Renal pelvis (tissue), 4 donors: ENCODE measurements around the gene CMIP. TPM values are rescaled to one million over a fixed set of nuclear protein-coding genes. Genes with fewer than 3 reads are reported as not detected.
"Not testable (repeated sequence)": the region's sequence is repeated elsewhere in the genome, so short reads cannot be mapped to it uniquely, and the experiment has no call there.

Experiments used
- DNase-seq: peaks from one replicate; pipeline ENCODE4 v3.0.0-alpha.2; 2013
- polyA plus RNA-seq, 3 donors: library from polyadenylated mRNA; unstranded; fragments of 120-200 nt; gene quantifications; one replicate each; pipeline ENCODE4 v1.2.1, GENCODE V29; 2013; ENCODE audit not compliant: insufficient read length in 3 of 3

Gene CMIP
- polyA plus RNA-seq, 3 donors, result 43.5 to 56.5 (median 51.5) TPM

GRCh38 chr16:81676883-81677737, 232.5 kb downstream of the CMIP start:
- no peak for DNase-seq

DNA sequence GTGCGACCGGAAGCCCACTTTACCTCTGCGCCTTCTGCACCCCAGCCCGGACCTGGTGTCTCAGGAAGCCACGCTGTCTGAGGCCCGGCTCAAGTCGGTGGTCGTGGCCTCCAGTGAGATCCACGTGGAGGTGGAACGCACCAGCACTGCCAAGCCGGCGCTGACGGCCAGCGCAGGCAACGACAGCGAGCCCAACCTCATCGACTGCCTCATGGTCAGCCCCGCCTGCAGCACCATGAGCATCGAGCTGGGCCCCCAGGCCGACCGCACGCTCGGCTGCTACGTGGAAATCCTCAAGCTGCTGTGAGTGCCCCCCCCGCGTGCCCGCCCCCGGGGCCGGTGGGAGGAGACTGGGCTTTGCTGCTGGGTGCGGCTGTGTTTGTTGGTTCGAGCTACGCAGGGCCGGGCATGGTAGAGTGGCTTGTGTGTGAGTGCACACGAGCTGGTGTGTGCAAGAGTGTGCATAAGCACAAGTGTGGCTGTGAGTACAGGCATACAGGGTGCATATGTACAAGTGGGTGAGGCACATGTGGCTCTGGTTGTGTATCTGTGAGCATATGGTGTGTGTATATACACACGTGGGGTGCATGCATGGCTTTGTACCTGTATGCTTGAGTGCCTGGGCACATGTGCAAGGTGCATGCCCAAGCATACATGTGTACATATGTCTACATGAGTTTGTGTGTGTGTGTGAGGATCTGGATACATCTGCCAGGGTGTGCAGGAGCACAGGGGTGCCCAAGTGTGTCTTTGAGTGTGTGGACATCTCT, 233.9 kb downstream of the CMIP start:
- DNase-seq, result no peak

- DNase-seq, result no peak
These were observed 235.3 kb downstream of the CMIP start for GRCh38 chr16:81679721-81680430.

DNA sequence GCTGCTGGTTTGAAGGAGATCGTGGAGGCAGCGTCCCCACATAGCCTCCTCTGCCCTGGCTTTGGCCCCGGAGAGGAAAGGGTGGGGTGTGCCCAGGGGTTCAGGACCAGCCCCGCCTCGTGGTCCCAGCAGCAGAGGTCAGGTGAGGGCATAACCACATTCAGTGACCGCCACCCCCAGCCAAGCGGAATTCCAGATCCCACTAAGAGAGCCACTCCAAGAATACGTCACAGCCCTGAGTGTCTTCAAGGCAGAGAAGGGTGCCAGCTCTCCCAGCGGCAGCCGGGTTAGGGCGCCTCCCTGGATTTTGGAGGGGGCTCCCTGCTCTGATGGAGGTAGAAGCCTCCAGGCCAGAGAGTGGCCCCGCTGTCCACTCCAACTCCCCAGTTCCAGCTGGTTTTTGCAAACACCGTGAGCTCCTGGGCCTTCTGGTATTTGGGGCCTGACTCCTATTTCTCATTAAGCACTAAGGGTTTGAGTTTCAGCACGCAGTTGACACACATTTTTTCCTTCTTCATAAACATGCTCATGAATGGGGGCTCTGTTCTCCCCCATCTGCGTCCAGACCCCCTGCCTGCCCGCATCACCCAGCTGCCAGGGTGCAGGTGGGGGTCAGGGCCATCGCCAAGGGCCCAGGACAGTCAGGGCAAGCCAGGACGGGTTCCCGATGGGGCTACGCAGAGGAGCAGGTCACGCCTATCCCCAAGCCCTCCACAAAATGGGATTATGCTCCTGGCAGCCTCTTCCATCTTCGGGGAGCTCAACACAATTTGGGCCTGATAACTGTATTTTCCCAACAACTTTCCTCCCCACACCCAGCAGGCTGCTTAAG, 236.1 kb downstream of the CMIP start:
- DNase-seq, result no peak

GRCh38 chr16:81681311-81681710, 236.7 kb downstream of the CMIP start:
- DNase-seq, result no peak

GRCh38 chr16:81684242-81684837, 239.7 kb downstream of the CMIP start:
- DNase-seq, result no peak

DNA sequence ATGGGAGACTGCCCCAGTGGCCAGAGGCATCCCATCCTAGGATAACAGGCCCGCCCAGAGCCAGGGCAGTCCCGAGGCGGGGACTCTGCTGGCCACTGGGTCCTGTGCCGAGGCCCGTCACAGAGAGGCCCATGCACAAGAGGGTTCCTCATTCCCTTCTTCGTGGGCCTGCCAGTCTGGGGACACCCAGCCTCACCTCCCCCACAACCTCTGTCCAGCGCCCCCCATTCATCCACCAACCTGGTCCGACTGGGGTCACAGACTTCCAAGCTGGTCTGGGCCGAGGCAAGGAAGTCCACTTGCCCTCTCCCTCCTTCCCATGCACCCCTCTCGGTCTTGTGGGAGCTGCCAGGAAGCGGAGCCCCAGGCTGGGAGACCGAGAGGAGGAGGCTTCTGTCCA, 240.3 kb downstream of the CMIP start:
- no peak for DNase-seq

- no peak for DNase-seq
These were observed 242.0 kb downstream of the CMIP start for GRCh38 chr16:81686391-81687130.

DNA sequence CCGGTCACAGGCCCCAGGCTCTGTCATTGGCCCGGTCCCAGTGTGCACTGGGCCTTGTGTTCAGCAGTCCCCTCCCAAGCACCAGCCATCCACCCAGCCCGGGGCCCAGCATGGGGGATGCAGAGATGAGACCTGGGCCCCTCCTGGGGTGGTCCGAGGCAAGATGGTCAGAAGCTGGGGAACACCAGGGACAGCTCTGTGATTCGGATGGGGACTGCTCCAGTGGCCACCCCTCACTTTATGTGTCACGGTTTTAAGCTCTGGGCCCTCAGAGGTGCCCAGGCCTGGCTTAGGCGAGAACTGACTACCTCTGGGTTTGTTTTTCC, 242.5 kb downstream of the CMIP start:
- DNase-seq, result no peak

DNA sequence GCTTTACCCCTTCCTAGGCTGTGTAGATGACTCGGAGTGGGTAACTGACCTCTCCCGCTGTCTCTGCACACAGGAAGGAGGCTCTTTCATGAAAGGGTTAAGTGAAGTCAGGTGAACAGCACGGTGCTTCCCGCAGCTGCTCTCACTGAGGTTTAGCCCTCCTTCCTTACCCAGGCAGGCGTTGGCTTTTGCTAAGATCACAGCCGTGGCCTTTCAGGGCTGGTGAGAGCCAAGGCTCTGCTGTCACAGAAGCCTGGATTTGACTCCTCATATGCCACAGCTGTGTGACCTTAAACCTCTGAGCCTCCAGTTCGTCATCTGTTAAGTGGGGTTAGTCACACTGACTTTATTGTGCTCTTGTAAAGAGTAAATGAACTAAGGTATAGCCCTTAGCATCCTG, 243.6 kb downstream of the CMIP start:
- DNase-seq, result no peak

DNA sequence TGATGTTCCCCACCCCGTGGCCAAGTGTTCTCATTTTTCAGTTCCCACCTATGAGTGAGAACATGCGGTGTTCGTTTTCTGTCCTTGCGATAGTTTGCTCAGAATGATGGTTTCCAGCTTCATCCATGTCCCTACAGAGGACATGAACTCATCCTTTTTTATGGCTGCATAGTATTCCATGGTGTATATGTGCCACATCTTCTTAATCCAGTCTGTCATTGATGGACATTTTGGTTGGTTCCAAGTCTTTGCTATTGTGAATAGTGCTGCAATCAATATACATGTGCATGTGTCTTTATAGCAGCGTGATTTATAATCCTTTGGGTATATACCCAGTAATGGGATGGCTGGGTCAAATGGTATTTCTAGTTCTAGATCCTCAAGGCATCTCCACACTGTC, 244.2 kb downstream of the CMIP start:
- DNase-seq, result not testable (repeated sequence)

GRCh38 chr16:81692021-81692420, 247.4 kb downstream of the CMIP start:
- DNase-seq, result no peak

GRCh38 chr16:81692571-81692970, 248.0 kb downstream of the CMIP start:
- no peak for DNase-seq

DNA sequence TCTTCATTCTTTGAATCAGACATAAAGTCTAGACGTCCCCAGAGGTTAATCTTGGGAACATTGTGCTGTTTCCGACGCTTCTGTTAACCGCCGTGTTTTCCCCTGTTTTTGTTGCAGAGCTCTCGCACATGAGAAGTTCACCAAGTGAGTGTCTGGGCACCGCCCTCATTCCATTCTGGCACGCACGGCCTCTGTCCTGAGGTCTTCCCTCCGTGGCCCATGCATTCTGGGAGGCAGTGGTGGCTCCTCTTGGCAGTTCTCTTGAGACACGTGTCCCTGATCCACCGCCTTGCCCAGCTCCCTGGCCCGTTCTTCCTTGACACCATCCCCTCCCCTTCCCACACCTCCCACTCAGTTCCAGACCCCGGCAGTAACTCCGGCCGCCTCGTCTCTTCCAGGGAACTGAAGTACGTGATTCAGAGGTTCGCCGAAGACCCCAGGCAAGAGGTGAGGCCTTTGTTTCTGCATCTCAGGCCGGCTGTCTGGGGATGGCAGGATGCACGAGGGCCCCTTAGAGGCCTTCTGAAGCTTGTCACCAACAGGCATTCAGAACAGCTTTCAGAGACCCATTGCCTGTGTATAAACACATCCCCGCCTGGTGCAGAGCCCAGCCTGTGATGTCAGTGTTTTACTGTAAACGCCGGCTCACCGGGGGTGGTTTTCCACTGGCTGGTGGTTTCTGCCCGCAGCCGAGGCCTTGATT, 248.6 kb downstream of the CMIP start:
- DNase-seq, result no peak

DNA sequence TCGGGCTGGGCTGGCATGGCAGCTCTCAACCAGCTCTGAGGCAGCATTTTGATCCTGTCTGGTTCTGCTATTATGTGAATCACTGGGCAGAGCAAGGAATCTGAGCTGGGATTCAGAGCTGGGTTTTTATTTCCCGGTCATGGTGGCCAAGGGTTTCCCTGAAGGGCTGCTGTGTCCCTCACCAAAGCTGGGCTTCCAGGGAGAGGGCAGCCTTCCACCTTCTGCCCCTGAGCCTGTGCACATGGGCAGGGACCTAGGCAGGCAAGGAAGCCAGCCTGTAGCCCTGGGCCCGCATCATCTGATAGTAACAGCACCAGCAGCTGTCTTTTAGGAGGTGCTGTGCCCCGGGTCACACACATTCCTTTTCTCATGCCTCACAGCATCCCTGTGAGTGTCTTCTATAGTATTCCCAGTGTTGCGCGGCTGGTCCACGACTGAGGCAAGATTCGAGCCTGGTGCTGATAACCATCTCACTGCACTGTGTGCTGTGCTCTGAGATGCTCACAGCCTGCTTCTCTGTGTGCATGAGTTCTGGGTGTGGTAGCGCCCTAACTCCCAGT, 249.2 kb downstream of the CMIP start:
- DNase-seq, result no peak

GRCh38 chr16:81694494-81695280, 250.1 kb downstream of the CMIP start:
- no peak for DNase-seq

- DNase-seq, result no peak
These were observed 250.9 kb downstream of the CMIP start for GRCh38 chr16:81695321-81696165.
